ENCODE measurements around the gene SNX8. TPM values are rescaled to one million over a fixed set of nuclear protein-coding genes. Genes with fewer than 3 reads are reported as not detected.

The SNX8 gene
- total and polyA plus RNA-seq, 2 of the 4 experiments (the other 2 are of a cell fraction): 7.7 to 55.9 TPM

DNA sequence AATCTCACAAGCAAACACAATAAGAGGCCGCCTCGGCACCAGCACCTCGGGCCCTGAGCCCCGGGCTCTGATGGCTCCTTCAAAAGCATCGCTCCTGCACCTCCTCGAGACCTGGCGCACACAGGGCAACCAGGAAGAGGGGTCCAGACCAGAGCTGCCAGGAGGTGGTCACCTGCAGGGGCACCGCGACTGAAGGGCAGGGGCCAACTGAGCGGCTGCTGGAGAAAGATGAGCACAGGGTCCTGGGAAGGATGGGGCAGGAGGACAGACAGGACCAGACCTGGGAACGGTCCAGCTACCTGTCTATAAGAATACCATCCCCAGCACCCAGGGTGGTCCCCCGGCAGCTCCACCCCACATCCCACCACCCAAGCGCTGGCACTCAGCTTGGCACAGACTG, 102.3 kb downstream of the SNX8 start:
- no peak overlapping the region for H3K14ac ChIP-seq (replicated peaks; ENCODE audit: low read depth, low read length)
- no peak overlapping the region for H3K4ac ChIP-seq (ENCODE audit: low read depth, low read length)
- intact Hi-C loops (cut with micrococcal nuclease): no loop called here
- no peak overlapping the region for H2BK120ac ChIP-seq (ENCODE audit: low read depth, low read length)
- H2AK5ac ChIP-seq (ENCODE audit: low read depth, low read length): no peak overlapping the region
- H3K56ac ChIP-seq (ENCODE audit: extremely low read depth, insufficient read depth, low read length): no peak overlapping the region
- peaks cover 0 to 4% of the 10 kb centered on the region in 2 experiments; a peak in 1 of 4 replicates for H3K79me1 ChIP-seq (ENCODE audit: low read depth in 1 of 2, low read length in 2 of 2)
- ATAC-seq (ENCODE audit: low read depth) (no peak), DNase-seq (no peak)
- H2AFZ ChIP-seq (replicated peaks; ENCODE audit: low read length, poor library complexity): no peak overlapping the region
- H3K18ac ChIP-seq (ENCODE audit: low read depth, low read length): no peak overlapping the region
- peaks cover 55% of the 10 kb centered on the region for H3K36me3 ChIP-seq (ENCODE audit: control insufficient read depth, insufficient read depth, low read length)
- no peak overlapping the region for H2BK20ac ChIP-seq (ENCODE audit: low read depth, low read length)
- no CpG with 5 or more reads among the region's 13 CpGs for WGBS, 2 experiments (ENCODE audit: extremely low coverage in 2 of 2, insufficient read length in 1 of 2)
- POLR2A ChIA-PET (ENCODE audit: unreplicated experiment): no interaction called here
- no peak overlapping the region for H3K4me3 ChIP-seq (ENCODE audit: insufficient read depth, low read depth, low read length)
- no peak overlapping the region for H3K27ac ChIP-seq (ENCODE audit: insufficient read depth, low read length)
- H4K20me1 ChIP-seq (ENCODE audit: insufficient read depth, low read length): peaks cover 6% of the 10 kb centered on the region; the same call in 1 of the 2 replicates
- H4K8ac ChIP-seq (ENCODE audit: low read depth in 2 of 2, low read length in 2 of 2): no peak overlapping the region
- no peak overlapping the region for H4K5ac ChIP-seq (ENCODE audit: low read depth, low read length)
- no peak overlapping the region for H3K4me2 ChIP-seq (ENCODE audit: low read depth, low read length)
- TF ChIP-seq MAFK (IDR thresholded peaks at IDR 0.05; ENCODE audit: low read depth, low read length) (no peak), FOS (IDR thresholded peaks at IDR 0.05; ENCODE audit: low read depth, low read length) (no peak), RFX5 (IDR thresholded peaks at IDR 0.05; ENCODE audit: low read depth, low read length) (no peak), CEBPB (IDR thresholded peaks at IDR 0.05; ENCODE audit: low read depth, low read length) (no peak), RAD21 (IDR thresholded peaks at IDR 0.05; ENCODE audit: low read length) (no peak), POLR2A (IDR thresholded peaks at IDR 0.05; ENCODE audit: low read depth, low read length) (no peak), CHD1 (IDR thresholded peaks at IDR 0.05; ENCODE audit: low read depth, low read length) (no peak), MAZ (IDR thresholded peaks at IDR 0.05; ENCODE audit: borderline replicate concordance, low read depth, low read length) (no peak), MXI1 (IDR thresholded peaks at IDR 0.05; ENCODE audit: borderline replicate concordance, low read depth, low read length) (no peak), RCOR1 (IDR thresholded peaks at IDR 0.05; ENCODE audit: insufficient replicate concordance, low read length) (no peak), BHLHE40 (IDR thresholded peaks at IDR 0.05; ENCODE audit: low read depth, low read length) (no peak), SMC3 (IDR thresholded peaks at IDR 0.05; ENCODE audit: low read depth, low read length) (no peak), NFE2L2 (IDR thresholded peaks at IDR 0.05; ENCODE audit: low read depth, low read length) (no peak)
- TF ChIP-seq, protein P1, sequence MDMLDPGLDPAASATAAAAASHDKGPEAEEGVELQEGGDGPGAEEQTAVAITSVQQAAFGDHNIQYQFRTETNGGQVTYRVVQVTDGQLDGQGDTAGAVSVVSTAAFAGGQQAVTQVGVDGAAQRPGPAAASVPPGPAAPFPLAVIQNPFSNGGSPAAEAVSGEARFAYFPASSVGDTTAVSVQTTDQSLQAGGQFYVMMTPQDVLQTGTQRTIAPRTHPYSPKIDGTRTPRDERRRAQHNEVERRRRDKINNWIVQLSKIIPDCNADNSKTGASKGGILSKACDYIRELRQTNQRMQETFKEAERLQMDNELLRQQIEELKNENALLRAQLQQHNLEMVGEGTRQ (IDR thresholded peaks at IDR 0.05; ENCODE audit: low read depth, low read length): no peak
- TF ChIP-seq, protein P2, sequence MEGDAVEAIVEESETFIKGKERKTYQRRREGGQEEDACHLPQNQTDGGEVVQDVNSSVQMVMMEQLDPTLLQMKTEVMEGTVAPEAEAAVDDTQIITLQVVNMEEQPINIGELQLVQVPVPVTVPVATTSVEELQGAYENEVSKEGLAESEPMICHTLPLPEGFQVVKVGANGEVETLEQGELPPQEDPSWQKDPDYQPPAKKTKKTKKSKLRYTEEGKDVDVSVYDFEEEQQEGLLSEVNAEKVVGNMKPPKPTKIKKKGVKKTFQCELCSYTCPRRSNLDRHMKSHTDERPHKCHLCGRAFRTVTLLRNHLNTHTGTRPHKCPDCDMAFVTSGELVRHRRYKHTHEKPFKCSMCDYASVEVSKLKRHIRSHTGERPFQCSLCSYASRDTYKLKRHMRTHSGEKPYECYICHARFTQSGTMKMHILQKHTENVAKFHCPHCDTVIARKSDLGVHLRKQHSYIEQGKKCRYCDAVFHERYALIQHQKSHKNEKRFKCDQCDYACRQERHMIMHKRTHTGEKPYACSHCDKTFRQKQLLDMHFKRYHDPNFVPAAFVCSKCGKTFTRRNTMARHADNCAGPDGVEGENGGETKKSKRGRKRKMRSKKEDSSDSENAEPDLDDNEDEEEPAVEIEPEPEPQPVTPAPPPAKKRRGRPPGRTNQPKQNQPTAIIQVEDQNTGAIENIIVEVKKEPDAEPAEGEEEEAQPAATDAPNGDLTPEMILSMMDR (conservative IDR thresholded peaks at IDR 0.05; ENCODE audit: low read depth, low read length): no peak
- TF ChIP-seq, protein P3, sequence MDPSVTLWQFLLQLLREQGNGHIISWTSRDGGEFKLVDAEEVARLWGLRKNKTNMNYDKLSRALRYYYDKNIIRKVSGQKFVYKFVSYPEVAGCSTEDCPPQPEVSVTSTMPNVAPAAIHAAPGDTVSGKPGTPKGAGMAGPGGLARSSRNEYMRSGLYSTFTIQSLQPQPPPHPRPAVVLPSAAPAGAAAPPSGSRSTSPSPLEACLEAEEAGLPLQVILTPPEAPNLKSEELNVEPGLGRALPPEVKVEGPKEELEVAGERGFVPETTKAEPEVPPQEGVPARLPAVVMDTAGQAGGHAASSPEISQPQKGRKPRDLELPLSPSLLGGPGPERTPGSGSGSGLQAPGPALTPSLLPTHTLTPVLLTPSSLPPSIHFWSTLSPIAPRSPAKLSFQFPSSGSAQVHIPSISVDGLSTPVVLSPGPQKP (IDR thresholded peaks at IDR 0.05; ENCODE audit: borderline replicate concordance, low read depth, low read length): no peak
- no peak overlapping the region for H3K23ac ChIP-seq (ENCODE audit: low read depth, low read length)
- no peaks in the 10 kb centered on the region for H3K9me3 ChIP-seq (ENCODE audit: control insufficient read depth, insufficient read depth, low read length)
- dilution Hi-C loops (cut with HindIII; ENCODE audit: low sequenced_read_pairs, unreplicated experiment): no loop called here
- H2AK9ac ChIP-seq (replicated peaks; ENCODE audit: low read depth, low read length, poor library complexity): no peak overlapping the region
- H4K91ac ChIP-seq (ENCODE audit: insufficient read depth, low read depth, low read length): no peak overlapping the region
- CTCF ChIA-PET: no interaction called here
- in situ Hi-C loops (cut with MboI; ENCODE audit: low sequenced_read_pairs): loop anchor here (10.0 kb wide), 1 partner anchor 557 kb away; no protein-coding TSS in a partner anchor
- no peaks in the 10 kb centered on the region for H3K4me1 ChIP-seq (ENCODE audit: control insufficient read depth, insufficient read depth, low read length)
- H2BK5ac ChIP-seq (ENCODE audit: low read depth, low read length, poor library complexity, severe bottlenecking): no peak overlapping the region
- H3K9ac ChIP-seq (ENCODE audit: low read depth, low read length): no peak overlapping the region
- no TSS peak for BruUV-seq (replicated peaks)
- H3K27me3 ChIP-seq (ENCODE audit: control insufficient read depth, insufficient read depth, low read length): no peaks in the 10 kb centered on the region
- peaks cover 4% of the 10 kb centered on the region; the same call in 1 of the 2 replicates for H3K9me1 ChIP-seq (ENCODE audit: insufficient read depth, low read length)
- H2BK15ac ChIP-seq (ENCODE audit: low read depth, low read length): no peak overlapping the region

Measured in IMR-90 (cell line).